ENCODE measurements around the gene HNRNPDL. TPM values are rescaled to one million over a fixed set of nuclear protein-coding genes. Genes with fewer than 3 reads are reported as not detected.

The HNRNPDL gene
- total and polyA plus RNA-seq, 7 donors = 145 to 488 (median 362) TPM

- TF ChIP-seq CTCF (IDR thresholded peaks at IDR 0.05) = no peak
- no peak overlapping the region for H3K4me3 ChIP-seq
- no peak for ATAC-seq
- WGBS, 3 donors = 60 to 69% (median 63%) methylated on average over 2 of the region's 2 CpGs
- H3K27me3 ChIP-seq (ENCODE audit: insufficient read depth in 3 of 3, low read length in 2 of 3) = no peaks in the 10 kb centered on the region
- intact Hi-C loops (cut with DNase I) = loop anchor here (10.0 kb wide), 2 partner anchors 345 to 815 kb away; partner anchors contain the start of gene COQ2 (in 1 of the 2)
- H3K36me3 ChIP-seq (ENCODE audit: insufficient read depth in 1 of 2, low read depth in 1 of 2) = peaks cover 0 to 3% of the 10 kb centered on the region in 2 donors
- H3K4me1 ChIP-seq = no peaks in the 10 kb centered on the region
- no peak overlapping the region for H3K27ac ChIP-seq
- DNase-seq = no peak
- no peaks in the 10 kb centered on the region for H3K9me3 ChIP-seq
Observed at GRCh38 chr4:82469791-82470345, 39.6 kb upstream of the HNRNPDL start.

- TF ChIP-seq CTCF (IDR thresholded peaks at IDR 0.05) = no peak
Observed at GRCh38 chr4:82467471-82467870, 37.2 kb upstream of the HNRNPDL start.

DNA sequence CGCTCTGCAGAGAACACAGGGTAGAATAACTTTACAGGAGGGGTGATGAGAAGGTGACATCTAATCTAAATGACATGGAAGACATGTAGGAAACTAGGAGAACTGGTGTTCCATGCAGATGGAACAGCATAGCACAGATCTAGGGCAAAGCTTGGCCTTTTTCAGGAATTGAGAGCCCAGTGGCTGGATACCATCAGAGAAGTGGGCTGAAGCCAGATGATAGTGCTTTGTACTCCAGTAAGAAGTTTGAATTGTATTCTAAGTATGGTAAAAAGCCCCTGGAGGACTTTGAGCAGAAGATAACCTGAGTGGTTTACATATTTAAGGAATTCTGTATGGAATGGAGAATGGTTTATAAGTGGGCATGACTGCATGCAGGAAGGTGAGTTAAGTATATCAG, 33.0 kb upstream of the HNRNPDL start:
- peaks cover 3 to 26% of the 10 kb centered on the region in 2 donors for H3K36me3 ChIP-seq (ENCODE audit: insufficient read depth in 1 of 2, low read depth in 1 of 2)
- no peaks in the 10 kb centered on the region for H3K27me3 ChIP-seq (ENCODE audit: insufficient read depth in 3 of 3, low read length in 2 of 3)
- WGBS, 3 donors = 94 to 98% (median 97%) methylated on average over 1 of the region's 1 CpG
- no peak overlapping the region for H3K27ac ChIP-seq
- no peaks in the 10 kb centered on the region for H3K4me1 ChIP-seq
- DNase-seq = no peak
- no peak overlapping the region for H3K4me3 ChIP-seq
- no peak for TF ChIP-seq CTCF (IDR thresholded peaks at IDR 0.05)
- ATAC-seq = no peak
- intact Hi-C loops (cut with DNase I) = loop anchor here (2.0 to 10.0 kb wide), 6 partner anchors 276 to 822 kb away; partner anchors contain the start of gene COQ2 (in 1 of the 2)
- no peaks in the 10 kb centered on the region for H3K9me3 ChIP-seq

More at GRCh38 chr4:82467471-82467870, 37.2 kb upstream of the HNRNPDL start:
- no peaks in the 10 kb centered on the region for H3K27me3 ChIP-seq (ENCODE audit: insufficient read depth in 3 of 3, low read length in 2 of 3)
- 43 to 55% (median 50%) methylated on average over 3 of the region's 3 CpGs for WGBS, 3 donors
- no peak overlapping the region for H3K4me3 ChIP-seq
- intact Hi-C loops (cut with DNase I) = loop anchor here (10.0 kb wide), 2 partner anchors 347 to 817 kb away; partner anchors contain the start of gene COQ2 (in 1 of the 2)
- no peaks in the 10 kb centered on the region for H3K9me3 ChIP-seq
- ATAC-seq = no peak
- peaks cover 0 to 3% of the 10 kb centered on the region in 2 donors for H3K36me3 ChIP-seq (ENCODE audit: insufficient read depth in 1 of 2, low read depth in 1 of 2)
- no peak for DNase-seq
- H3K4me1 ChIP-seq = no peaks in the 10 kb centered on the region
- H3K27ac ChIP-seq = no peak overlapping the region

DNA sequence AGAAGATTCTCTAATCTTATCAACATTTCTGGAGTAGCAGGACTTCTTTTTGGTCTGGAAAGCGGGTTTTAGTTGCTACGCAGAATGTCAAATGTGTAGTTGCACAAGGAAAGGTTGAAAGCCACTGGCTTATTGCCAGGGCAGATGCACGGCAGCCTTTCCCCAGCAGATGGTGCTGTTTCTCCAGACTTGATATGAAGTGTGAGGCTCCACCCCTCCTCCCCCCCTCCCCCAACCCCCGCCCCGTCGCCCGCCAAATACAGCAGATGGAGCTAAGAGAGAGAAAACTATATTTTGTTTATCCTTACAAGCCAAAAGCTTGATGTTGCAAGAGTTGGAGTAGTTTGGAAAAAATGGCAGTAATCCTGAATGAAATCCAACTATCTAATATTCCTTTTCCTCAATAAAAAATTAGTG, 32.2 kb upstream of the HNRNPDL start:
- Histone ChIP-seq H3K27ac (no peak overlapping the region), H3K36me3 (ENCODE audit: insufficient read depth in 1 of 2, low read depth in 1 of 2) (peaks cover 0 to 30% of the 10 kb centered on the region in 2 donors), H3K27me3 (ENCODE audit: insufficient read depth in 3 of 3, low read length in 2 of 3) (no peaks in the 10 kb centered on the region), H3K9me3 (no peaks in the 10 kb centered on the region), H3K4me1 (no peaks in the 10 kb centered on the region), H3K4me3 (no peak overlapping the region)
- peak; percentile 79 to 96 (median 90) for ATAC-seq
- DNase-seq = peak; percentile 81 to 89
- TF ChIP-seq CTCF (IDR thresholded peaks at IDR 0.05) = peak; percentile 87
- WGBS, 3 donors = 6 to 12% (median 9%) methylated on average over 7 of the region's 7 CpGs
- intact Hi-C loops (cut with DNase I) = loop anchor here (2.0 to 10.0 kb wide), 6 partner anchors 276 to 822 kb away; partner anchors contain the start of gene COQ2 (in 1 of the 2)

All from psoas muscle (tissue), 8 donors.